CD4-positive, alpha-beta T cell treated with Interleukin-4 for 1 hour (primary cell): ENCODE measurements around the gene AFF3.
"Not testable (repeated sequence)": the region's sequence is repeated elsewhere in the genome, so short reads cannot be mapped to it uniquely, and the experiment has no call there.

Source experiments
- DNase-seq, 2 donors: peaks; one replicate each; pipeline ENCODE4 v3.0.0-alpha.2; 2020 to 2022

AFF3 gene

GRCh38 chr2:99504844-99505584 is 637.4 kb downstream of the AFF3 start:
- no peak for DNase-seq

DNA sequence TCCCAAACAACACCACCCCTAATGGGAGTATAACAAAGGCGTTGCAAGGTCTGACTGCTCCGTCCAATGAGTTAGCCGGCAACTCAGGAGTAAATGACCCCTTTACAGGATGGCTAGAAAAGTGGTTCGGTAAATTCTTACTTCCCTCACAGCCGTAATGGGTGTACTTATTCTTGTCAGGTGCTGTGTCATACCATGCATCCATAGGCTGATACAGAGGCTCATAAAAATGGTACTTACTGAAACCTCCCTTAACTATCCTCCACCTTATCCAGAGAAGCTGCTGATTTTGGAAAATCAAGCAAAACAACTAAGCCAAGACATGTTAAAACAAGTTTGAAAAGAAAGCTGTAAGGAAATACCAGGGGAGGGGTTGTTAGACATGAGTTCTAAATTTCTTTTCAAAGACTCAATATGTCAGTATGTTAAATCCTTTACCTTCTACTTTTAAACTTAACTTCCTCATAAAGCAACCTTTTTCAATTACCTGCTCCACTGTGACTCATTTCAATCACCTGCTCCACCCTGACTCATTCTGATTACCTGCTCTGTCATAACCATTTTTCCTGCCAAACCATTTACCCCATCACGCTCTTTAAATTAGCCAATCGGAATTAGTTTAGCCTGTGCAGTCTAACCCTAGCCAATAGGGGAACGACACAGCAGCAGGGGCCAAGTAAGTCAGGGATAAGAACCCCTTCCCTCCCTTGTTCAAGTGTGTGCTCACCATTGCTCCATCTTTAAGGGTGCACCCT is 638.6 kb downstream of the AFF3 start:
- not testable (repeated sequence) for DNase-seq

GRCh38 chr2:99496021-99496420 is 646.4 kb downstream of the AFF3 start:
- no peak for DNase-seq
